DMS 273 (cell line): ENCODE results near the gene CGB1.

Source experiments
- DNase-seq: peaks from one replicate; lab custom pipeline; 2025; ENCODE audit not compliant: unreplicated experiment; lab: John Stamatoyannopoulos, UW

The CGB1 gene

GRCh38 chr19:49022116-49022515, 14.6 kb downstream of the CGB1 start:
- DNase-seq = no peak

- peak; percentile 37 for DNase-seq
Measured at GRCh38 chr19:49020931-49021895, 15.5 kb downstream of the CGB1 start.

GRCh38 chr19:49020342-49020741, 16.4 kb downstream of the CGB1 start:
- DNase-seq = peak; percentile 39

- peak; percentile 80 for DNase-seq
Measured at GRCh38 chr19:49019242-49019932, 17.3 kb downstream of the CGB1 start.

- peak; percentile 56 for DNase-seq
Measured at GRCh38 chr19:49018388-49019241, 18.1 kb downstream of the CGB1 start.

- DNase-seq = peak; percentile 92
Measured at GRCh38 chr19:49017666-49018351, 18.9 kb downstream of the CGB1 start.

- DNase-seq = no peak
Measured at GRCh38 chr19:49017041-49017665, 19.5 kb downstream of the CGB1 start, which contains the start of gene LHB. TSS of gene LHB (minus strand) at chr19:49017091. CDS start at chr19:49017081, 10 bp downstream.

GRCh38 chr19:49016067-49016839, 20.4 kb downstream of the CGB1 start:
- DNase-seq = no peak

GRCh38 chr19:49014870-49015255, 21.8 kb downstream of the CGB1 start:
- no peak for DNase-seq

- no peak for DNase-seq
Measured at GRCh38 chr19:49014123-49014869, 22.4 kb downstream of the CGB1 start.

- no peak for DNase-seq
Measured at GRCh38 chr19:49011194-49011593, 25.5 kb downstream of the CGB1 start.

- no peak for DNase-seq
Measured at GRCh38 chr19:49010453-49010852, 26.2 kb downstream of the CGB1 start.

GRCh38 chr19:49009828-49010227, 26.9 kb downstream of the CGB1 start:
- DNase-seq = no peak

- no peak for DNase-seq
Measured at GRCh38 chr19:49006905-49007304, 29.8 kb downstream of the CGB1 start.

GRCh38 chr19:49004964-49005614, 31.6 kb downstream of the CGB1 start:
- DNase-seq = no peak

GRCh38 chr19:49004133-49004532, 32.6 kb downstream of the CGB1 start:
- DNase-seq = no peak

GRCh38 chr19:48999481-49000325, 37.0 kb downstream of the CGB1 start:
- DNase-seq = peak; percentile 73
